Measurements from ENCODE around the gene PTPRN2.

Gene PTPRN2

DNA sequence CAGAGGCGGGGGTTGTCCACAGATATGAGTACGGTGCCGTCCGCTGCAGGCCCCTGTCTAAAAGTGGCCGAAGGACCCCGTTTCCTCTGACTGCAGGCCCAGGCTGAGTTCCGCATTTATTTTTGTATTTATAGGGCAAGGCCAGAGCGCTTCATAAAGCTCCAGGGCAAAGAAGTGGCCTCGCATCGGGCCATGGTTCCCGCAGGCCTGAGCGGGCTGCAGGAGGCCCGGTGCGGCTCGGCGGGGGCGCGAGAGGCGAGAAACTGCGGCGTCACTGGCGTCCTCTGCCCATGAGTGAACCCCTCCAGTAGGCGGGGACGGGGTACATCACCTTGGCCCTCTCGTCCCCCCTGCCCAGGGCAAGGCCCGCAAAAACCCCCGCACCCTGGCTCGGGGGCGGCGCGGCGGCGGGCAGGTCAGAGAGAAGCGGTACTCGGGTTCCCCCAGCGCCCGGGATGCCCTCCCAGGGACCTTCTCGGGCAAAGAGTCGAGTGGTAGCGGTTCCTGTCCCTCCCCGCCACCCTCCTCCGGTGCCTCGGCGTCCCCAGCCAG lies 895.1 kb downstream of the PTPRN2 start:
- DNase-seq (ENCODE audit: low spot score) = no peak

DNA sequence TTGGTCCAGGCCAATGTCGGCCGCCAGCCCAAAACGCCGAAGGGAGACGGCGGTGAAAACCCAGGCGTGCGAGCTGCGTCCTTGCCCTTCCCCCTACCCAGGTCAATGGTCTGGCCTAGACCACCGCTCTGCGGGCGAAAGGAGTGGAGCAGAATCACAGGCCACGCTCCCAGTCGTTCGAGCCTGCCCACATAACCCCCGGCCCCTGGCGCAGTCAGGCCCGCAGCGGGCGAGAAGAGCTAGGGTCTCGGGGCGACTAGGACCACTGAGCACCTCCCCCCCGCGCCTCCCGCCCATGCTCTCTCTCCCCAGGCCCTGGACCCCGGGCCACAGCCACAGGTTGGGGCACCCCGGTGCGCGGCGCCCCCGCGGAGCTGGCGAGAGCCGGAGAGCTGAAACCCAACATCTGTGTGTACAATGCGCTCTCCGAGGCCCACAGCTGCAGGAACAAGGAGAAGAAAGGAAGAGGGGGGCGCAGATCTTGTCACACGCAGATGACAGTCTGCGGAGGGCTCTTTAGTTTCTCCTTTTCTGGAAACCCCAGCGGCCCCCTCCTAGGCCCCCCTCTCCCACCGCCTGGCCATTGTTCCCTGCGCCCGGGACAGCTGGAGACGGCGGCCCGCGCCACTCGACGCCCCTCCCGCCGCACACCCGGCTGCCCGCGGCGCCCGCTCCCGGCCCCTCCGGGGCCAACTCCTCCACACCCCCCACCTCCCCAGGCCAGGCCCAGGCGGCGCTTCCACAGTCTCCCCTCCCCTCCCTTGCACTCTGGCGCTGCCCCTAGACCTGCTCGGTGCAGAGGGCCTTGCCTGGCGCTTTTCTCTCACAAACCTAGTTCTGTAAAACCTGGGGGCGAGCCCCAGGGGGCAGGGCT lies 895.8 kb downstream of the PTPRN2 start:
- peak; percentile 73 for DNase-seq (ENCODE audit: low spot score)

DNA sequence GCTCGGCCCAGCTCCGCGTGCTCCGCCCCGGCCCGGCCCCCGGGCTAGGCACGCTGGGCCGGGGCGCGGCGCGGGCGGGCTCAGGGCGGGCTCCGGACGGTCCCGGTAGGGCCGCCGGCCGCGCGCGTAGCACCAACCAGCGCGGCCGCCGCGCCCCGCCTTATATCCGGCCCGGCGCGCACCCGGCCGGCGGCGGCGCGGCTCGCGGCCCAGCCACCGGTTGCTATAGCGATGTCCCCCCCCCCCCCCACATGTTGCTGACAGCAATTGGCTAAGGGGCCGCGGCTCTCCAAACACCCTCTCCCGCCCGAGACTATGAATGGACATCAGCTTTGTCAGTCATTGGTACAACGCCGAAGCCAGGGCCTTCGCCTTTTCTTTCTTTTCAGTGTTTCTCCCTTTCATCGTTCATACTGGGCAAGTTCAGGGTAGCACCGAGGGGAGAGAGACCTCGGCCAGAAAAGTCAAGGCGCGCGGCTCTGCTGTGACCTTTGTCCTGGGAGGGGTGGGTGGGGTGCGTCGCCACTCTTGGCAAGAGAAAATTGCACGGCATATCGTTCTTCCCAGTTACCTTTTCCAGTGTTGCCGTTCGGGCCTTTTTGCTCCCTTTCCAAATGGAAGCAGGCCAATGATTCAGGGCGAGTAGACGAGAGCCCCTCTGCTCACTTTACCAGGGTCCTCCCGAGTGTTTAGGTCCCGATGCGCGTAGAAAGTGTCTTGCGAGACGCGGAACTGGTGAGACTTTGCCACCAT lies 896.6 kb downstream of the PTPRN2 start:
- peak; percentile 86 for DNase-seq (ENCODE audit: low spot score)

DNA sequence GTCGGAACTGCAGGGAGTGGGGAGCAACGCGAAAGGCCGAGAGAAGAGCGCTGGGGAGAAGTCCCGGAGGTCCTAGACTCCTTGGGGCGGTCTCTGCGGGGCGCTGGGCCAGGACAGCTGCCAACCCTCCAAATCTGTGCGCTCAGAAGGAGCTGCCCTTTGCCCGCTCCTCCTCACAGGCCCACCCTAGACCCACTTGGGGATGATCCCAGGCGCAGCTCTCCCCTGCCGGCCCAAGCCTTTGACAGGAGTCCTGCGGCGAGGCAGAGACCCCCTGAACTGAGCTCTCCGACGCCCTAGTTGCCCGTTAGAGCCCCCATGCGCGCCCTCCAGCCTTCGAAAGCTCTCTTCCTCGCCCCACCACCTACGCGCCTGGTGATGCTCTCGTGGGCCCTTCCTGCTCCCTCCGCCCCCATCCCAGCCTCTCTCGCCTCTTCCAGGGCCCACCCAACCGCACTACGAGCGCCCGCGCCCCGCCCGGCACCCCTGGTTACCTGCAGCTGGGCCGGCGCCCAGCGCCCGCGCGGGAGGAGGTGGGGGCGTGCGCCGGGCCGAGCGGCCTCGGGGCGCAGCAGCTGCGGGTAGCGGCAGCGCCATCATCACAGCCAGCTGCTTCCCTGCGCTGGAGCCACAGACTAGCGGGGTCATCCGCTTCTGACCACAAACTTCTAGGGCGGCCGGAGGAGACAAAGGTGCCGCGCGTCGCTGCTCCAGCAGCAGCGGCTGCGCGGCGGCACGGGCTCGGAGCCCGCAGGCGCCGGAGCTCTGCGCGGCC lies 897.4 kb downstream of the PTPRN2 start:
- DNase-seq (ENCODE audit: low spot score) = peak; percentile 72

DNA sequence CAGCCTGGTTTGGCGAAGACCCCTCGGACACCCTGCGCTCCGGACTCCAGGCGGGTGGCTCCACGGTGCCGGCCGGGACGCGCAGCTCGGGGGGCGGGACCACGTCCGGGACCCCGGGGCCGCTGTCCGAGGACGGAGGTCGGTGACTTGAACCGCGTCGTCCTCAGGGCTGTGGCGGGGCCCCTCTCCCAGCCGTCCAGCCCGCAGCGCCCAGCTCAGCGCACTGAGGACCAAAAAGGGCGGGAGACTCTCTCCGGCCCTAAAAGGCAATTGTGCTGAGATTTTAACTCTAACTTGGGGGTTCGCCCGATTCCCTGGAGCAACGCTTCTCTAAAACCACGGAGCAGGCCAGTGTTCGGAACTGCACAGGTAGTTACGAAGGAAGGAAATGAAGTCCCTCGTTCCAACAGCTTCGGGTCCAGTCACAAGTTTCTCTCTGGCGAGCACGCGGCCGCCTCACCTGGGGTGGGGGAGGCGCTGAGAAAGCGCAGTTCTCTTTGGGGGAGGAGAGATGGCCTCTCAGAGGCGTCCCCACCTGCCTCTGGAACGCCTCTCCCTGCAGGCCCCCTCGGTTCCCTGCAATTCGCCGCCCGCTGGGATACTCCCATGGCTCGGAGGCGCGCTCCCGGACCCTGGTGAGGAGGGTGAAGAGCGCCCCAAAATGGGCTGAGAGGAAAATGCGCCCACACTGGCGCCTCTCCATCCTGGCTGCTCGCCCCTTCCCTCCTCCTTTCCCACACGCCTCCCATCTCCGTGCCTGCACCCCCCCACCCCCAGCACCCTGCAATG lies 898.2 kb downstream of the PTPRN2 start:
- DNase-seq (ENCODE audit: low spot score) = peak; percentile 67

DNA sequence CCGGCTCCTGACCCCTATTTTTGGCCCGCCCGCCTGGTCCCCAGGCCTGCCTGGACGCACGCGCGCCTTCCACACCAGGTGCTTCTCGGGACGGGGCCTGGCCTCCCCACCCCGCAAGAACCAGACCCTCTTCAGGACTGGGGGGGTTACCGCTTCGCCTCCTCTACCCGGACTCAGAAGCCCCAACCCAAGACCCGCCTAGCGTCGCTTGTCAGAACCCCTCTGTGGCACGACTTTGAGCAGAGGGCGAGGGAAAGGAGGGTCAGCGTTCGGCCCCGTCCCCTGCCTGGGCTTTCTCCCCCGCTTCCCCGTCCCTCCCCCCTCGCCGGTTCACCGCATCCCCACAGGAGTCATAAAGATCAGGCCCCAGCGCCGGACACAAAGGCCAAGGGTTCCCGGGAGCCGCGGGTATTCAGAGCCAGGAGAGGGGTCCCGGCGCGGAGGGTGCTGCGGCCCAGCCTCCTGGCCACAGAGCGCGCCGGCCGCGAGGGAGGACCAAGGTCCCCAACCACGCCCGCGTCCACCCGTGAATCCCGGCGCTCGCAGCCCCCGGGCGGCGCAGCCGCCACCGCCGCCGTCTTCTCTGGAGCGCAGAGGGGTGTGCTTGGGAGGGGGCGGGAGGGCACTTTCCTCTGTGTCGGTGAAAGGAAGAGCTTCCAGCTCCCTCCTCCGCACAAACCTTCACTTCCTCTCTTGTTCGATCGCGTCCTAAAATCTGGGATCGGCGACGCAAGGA lies 898.9 kb downstream of the PTPRN2 start:
- peak; percentile 62 for DNase-seq (ENCODE audit: low spot score)

DNA sequence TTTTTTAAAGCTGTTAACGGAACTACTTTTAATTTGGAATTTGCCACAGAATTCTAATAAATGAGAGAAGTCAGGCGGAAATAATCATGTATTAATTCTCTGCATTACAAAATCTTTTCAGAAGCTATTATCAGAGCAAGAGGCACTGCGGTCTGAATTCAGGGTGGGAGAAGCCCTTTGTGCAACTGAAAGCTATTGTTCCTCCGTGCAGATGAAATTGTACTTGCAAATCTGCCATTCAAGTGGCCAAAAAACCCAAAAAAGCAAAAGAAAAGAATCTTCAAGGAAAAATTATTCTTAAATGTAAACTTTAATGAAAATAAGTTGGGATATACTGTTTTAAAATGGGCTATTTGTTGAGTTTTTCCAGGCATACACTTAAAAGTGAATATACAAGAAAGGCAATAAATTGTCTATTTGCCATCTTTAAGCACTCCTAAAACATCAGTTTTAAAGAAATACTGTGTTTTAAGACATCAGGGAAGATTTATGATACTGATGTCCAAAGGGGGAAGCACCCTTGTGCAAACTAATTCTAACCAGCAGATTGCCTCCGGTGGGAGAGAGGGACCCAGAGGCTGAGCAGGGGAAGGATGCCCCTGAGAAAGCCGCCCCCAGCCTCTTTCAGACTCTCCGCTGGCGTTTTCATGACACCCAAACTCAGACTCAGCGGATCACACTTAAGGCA lies 899.6 kb downstream of the PTPRN2 start:
- no peak for DNase-seq (ENCODE audit: low spot score)

DNA sequence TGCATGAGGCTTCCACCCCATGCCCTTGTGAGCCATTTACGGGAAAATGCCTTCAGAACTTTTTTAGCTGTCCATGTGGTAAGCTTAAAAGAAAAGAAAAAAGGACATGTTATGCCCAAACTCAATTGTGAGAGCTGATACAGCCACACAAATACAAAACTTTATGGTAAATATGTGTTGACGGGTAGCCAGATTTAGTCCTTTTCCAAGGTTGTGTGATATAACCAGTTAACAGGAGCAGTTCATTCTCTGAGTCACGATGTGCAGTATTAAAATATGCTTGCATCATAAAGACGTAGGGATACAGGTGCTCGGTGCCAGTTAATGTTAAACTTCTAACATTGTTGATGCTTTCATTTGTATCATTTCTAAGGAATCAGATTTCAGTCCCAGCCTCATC lies 900.5 kb downstream of the PTPRN2 start:
- peak; percentile 15 for DNase-seq (ENCODE audit: low spot score)

DNA sequence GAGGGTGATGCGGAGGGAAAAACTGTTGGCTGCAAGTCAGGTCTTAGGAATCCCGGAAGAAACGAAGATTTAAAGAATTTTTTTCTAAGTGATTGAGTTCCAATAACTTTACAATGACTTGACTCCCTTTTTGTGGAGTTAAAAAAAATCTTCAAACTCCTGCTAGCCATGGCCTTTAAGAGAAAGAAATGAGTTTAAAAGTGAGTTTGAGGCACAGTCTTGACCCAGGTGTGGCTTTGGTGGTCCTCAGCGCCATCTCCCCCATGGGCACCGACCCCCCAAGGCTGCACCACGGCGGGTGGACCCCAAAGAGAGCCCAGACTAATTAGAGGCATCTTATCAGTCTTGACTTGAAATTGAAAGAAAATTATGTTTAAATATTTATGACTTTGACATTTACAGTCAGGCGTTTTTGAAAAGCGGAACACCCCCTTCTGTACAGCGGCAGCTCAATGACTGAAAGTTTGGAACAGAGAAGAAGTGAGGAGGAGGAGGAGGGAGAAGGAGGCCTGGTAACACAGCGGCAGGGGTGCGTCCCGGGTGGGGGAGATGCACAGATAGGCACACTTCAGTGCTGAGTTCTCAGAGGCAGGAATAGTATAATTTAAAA lies 901.2 kb downstream of the PTPRN2 start:
- DNase-seq (ENCODE audit: low spot score) = peak; percentile 38

DNA sequence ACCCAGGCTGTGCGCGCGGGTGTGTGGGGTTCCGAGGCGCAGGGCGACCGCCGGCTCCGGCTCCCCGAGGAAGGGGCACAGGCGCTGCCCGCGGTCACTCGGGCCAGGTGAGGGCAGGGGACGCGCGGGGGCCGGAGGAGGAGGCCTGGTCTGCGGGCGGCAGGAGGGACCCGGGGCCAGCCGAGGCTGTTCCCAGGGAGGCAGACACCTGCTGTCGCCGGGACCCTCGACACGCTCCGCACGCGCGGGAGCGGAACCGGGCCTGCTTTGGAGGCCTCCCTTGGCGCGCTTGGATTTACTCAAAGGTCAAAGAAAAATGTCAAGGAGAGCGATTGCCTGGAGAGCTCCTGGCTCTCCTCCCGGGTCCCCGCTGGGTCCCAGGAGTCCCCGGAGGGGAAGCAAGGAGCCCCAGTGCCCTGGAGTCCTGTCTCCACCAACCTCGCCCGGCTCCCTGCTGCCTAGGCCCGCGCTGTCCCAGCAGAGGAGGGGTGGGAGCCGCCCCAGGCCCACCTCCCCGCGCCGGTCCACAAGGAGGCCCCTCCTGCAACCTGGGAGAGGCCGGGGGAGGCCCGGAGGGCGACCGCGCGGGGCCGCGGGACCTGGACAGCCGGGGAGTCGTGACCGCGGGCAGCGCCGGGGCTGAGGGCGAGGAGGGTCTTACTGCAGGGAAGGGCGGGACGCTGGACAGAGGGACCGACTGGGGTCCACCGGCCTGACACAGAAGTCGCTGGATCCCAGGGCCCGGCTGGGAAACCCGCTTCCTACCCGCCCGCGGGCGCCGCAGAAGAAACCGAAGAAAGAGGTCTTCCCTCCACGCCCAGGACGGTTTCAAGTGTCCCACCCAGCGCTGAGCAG lies 902.0 kb downstream of the PTPRN2 start:
- DNase-seq (ENCODE audit: low spot score) = peak; percentile 71

DNA sequence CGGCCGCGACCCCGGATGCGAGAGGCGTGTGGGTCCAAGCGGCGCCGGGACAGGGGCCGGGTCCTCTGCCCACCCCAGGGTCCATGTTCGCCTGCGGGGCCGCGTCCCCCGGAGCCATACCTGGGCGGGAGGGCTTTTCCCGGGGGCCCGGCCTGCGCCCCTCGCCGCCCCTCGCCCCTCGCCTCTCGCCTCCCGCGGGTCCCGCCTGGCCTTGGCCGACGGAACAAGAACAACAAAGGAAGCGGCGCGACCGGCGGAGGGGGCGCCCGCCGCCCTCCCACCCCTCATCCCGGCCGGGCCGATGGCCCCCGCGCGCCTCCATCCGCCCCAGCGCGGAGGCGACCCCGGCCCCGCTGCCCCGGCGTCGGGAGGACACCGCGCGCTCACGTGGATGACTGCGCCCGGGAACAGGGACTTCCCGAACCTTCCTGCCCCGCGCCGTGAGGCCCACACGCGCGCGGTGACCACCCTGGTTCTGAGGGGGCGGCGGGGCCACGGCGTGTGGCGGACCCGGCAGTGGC lies 902.7 kb downstream of the PTPRN2 start:
- DNase-seq (ENCODE audit: low spot score) = peak; percentile 58

DNA sequence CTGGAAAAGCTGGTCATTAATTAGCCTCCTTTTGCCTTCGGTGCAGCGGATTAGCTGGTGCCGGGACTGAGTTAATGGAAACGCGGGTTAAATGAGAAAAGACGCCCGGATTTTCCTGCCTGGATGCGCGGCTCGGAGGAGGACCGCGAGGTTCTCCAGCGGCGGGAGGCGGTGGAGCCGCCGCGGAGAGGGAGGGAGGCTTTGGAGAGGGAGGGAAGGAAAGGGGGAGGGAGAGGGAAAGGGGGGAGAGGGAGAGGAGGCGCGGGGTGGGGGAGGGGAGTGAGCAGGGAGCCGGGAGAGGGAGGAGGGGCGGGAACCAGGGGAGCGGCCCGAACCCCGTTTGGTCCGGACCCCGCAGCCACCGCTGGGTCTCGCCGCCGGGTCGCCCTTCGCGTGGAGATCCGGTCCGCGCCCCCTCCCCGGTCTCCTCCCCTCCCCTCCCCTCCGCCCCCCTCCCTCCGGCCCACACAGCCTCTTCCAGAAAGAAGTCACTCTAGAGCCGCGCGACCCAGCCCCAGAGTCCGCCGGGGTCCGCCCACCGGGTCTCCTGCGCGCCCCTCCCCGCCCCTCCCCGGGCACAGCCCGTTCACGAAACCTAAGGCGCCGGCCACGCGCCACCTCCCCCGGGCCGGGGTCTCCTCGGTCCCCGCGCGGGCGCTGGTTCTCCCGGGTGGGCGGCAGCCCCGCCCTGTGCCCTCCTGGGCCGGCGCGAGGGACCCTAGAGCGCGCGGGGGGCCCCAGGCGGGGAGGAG lies 903.3 kb downstream of the PTPRN2 start:
- peak; percentile 70 for DNase-seq (ENCODE audit: low spot score)

DNA sequence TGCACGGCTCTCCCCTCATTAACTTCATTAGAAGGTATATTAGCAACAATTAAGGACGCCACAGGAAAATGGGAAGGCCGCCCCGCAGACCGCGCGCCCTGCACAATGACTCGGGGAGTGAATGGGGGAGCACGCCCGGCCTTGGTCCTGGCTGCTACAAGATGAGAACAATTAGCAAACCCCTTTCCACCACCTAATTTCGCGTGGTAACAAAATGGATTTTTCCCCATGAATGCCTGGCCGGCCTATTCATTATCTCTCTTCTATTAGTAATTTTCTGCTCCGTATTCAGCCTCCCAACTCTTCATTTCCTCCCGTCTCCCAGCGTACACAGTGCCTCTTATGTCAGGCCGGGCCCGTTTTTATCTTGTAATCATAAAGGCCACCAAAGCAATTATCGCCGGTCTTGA lies 903.9 kb downstream of the PTPRN2 start:
- no peak for DNase-seq (ENCODE audit: low spot score)

DNA sequence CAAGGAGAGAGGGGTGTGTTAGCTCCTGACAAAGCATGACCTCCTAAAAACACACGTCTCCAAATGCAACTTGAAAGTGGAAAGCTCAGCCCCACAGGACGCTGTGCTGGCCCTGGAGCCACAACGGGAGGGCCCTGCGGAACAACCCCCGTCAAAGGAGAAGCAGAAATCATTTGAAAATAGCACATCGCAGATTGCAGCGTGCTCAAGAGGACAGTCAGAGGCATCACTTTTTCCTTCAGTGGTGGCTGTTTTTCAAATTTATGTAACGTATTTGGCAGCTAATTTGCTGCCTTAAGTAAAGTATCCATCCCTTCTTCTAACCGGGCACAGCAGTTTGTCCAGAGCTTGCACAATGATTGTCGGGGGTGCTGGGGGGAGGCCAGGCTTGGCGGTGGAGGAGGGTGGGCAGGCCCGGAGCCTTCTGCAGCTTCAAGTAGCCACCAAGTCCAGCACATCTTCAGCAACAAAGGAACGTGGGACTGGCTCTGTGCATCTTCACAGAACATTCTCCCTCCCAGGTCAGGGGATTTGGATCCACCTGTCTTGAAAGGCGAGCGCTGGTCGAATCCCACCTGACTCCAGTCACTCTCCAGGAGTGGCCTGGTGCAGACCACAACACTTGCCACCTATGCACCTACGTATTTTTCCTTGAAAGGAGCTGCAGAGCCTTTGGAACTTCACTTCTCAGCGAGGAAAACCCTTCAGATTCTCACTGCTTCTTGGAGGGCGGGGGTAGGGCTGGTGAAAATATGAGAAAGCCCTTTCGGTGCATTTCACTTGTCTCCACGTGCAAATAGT lies 904.5 kb downstream of the PTPRN2 start:
- peak; percentile 46 for DNase-seq (ENCODE audit: low spot score)

DNA sequence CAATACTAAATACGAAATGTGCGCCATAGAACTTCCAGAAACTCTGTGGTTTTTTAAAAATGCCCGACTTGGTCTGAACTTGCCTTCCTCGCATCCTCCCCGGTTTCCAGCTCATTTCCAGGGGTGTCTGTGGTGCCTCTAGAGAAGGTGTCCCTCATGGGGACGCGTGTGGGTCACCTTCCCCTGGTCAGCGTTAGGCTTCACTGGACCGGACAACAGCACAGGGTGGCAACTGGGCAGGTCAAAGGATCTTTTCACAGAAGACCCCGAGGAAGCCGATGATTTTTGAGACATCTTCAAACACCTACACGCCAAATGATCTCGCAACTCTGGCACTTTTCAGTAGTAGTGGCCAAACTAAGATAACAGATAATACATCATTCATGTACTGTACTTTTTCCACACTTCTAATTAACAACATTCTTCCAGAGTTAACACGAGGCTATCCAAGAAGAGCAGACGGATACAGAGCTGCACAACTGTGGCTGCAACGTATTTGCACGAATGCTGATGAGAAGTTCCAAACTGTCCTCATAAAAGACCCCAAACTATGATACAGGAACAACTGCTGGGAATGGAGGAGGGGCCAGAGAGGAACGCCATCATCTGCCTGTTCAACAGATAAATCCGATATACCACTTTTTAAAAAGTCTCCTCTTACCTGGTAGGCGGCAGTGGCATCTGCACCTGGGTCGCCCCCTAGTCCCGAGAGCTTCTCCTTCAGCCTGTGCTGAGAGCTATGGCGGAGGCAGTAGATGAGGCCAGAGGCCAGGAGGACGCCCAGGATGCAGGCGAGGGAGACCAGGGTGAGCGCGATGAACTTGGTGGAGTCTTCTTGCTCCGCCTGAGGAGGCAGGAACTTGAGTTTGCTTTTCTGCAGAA lies 905.3 kb downstream of the PTPRN2 start:
- peak; percentile 44 for DNase-seq (ENCODE audit: low spot score)

DNA sequence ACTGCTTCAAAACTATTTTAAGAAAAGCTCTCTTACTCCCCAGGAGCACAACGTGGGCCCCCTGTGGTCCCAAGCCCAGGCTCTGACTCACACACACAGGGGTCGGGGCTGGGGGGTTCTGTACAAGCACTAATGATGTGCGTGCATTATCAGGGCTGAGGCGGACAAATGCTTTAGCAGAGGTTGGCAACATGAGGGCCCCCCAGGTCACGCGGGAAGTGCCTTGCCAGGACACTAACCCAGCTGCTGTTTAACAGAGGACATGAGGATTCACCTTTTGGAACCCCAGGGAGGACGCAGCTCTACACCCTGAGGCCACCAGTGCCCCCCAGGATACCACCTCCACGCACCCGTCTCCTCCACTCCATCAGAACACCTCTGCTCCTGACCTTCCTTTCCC lies 908.0 kb downstream of the PTPRN2 start:
- DNase-seq (ENCODE audit: low spot score) = peak; percentile 41
